Ecto neural progenitor cell (in vitro differentiated cells): Measurements from ENCODE around the gene CD19.
"Not testable (repeated sequence)": the region's sequence is repeated elsewhere in the genome, so short reads cannot be mapped to it uniquely, and the experiment has no call there.

ENCODE experiments used
- DNase-seq: peaks from one replicate; pipeline ENCODE4 v3.0.0-alpha.2; 2018; ENCODE audit warnings: low spot score

Gene CD19

GRCh38 chr16:28910086-28911031 lies 21.4 kb upstream of the CD19 start:
- DNase-seq = no peak

GRCh38 chr16:28912558-28912957 lies 19.2 kb upstream of the CD19 start:
- DNase-seq = no peak

GRCh38 chr16:28913946-28914724 lies 17.6 kb upstream of the CD19 start:
- no peak for DNase-seq

- no peak for DNase-seq
Observed at GRCh38 chr16:28915181-28915580, 16.6 kb upstream of the CD19 start.

- no peak for DNase-seq
Observed at GRCh38 chr16:28917095-28917494, 14.7 kb upstream of the CD19 start.

GRCh38 chr16:28918698-28919097 lies 13.1 kb upstream of the CD19 start:
- DNase-seq = no peak

GRCh38 chr16:28923231-28923587 lies 8.6 kb upstream of the CD19 start:
- DNase-seq = no peak

- no peak for DNase-seq
Observed at GRCh38 chr16:28923652-28924398, 7.9 kb upstream of the CD19 start.

GRCh38 chr16:28924399-28924761 lies 7.4 kb upstream of the CD19 start:
- DNase-seq = no peak

GRCh38 chr16:28924762-28925385 lies 6.9 kb upstream of the CD19 start, which contains the start of gene RABEP2:
RABEP2 (minus strand) TSS chr16:28925238; CDS start chr16:28925163, 75 bp downstream.
- peak; percentile 98 for DNase-seq

GRCh38 chr16:28925386-28926228 lies 6.2 kb upstream of the CD19 start:
- DNase-seq = peak; percentile 91

GRCh38 chr16:28926284-28926683 lies 5.5 kb upstream of the CD19 start:
- DNase-seq = not testable (repeated sequence)

- no peak for DNase-seq
Observed at GRCh38 chr16:28927815-28928214, 4.0 kb upstream of the CD19 start.

- no peak for DNase-seq
Observed at GRCh38 chr16:28930203-28930602, 1.6 kb upstream of the CD19 start.

GRCh38 chr16:28930652-28931051 lies 1.1 kb upstream of the CD19 start:
- DNase-seq = peak; percentile 65

GRCh38 chr16:28932339-28933141 lies 769 bp downstream of the CD19 start:
- DNase-seq = no peak

- DNase-seq = no peak
Observed at GRCh38 chr16:28933171-28933570, 1.4 kb downstream of the CD19 start.

GRCh38 chr16:28935346-28935745 lies 3.6 kb downstream of the CD19 start:
- no peak for DNase-seq

- peak; percentile 80 for DNase-seq
Observed at GRCh38 chr16:28935924-28936783, 4.4 kb downstream of the CD19 start.
